K562 (cell line): Measurements from ENCODE around the gene PCID2. TPM values are rescaled to one million over a fixed set of nuclear protein-coding genes. Genes with fewer than 3 reads are reported as not detected.
A peak's percentile ranks its signal among the peaks of the same experiment; 100 is the strongest.

ENCODE experiments used
- ATF3 ChIP-seq, 2 experiments: fragments of 450-650 bp in 1 of 2; sonication (generic) in 1 of 2; formaldehyde crosslinking in 1 of 2; IDR thresholded peaks in 1 of 2; conservative IDR thresholded peaks in 1 of 2; 2 replicates each; pipeline versions ENCODE4 v1.6.1 to v1.8.1; 2016 to 2023; ENCODE audit warnings: mild to moderate bottlenecking in 2 of 2, moderate library complexity in 2 of 2, inconsistent platforms in 1 of 2, missing genetic modification reagents in 1 of 2
- ATF6 ChIP-seq: sonication (generic); formaldehyde crosslinking; IDR thresholded peaks from 2 replicates; pipeline ENCODE4 v1.4.0; 2020; ENCODE audit warnings: mild to moderate bottlenecking, missing genetic modification reagents
- BRF2 ChIP-seq: IDR thresholded peaks from 3 replicates; pipeline ENCODE4 v1.6.1; 2011; ENCODE audit warnings: borderline replicate concordance, mild to moderate bottlenecking; ENCODE audit not compliant: insufficient read length, insufficient read depth
- CC2D1A ChIP-seq: fragments of 450-650 bp; IDR thresholded peaks from 2 replicates; pipeline ENCODE4 v1.6.1; 2017; ENCODE audit warnings: mild to moderate bottlenecking
- CREB3 ChIP-seq: fragments of 450-650 bp; conservative IDR thresholded peaks from 2 replicates; pipeline ENCODE4 v1.6.1; 2016; ENCODE audit warnings: missing genetic modification characterization, low read depth, mild to moderate bottlenecking, missing compliant biosample characterization, moderate library complexity
- DEAF1 ChIP-seq: fragments of 450-650 bp; formaldehyde crosslinking; IDR thresholded peaks from 2 replicates; pipeline ENCODE4 v1.4.0; 2020; ENCODE audit warnings: mild to moderate bottlenecking, moderate library complexity
- E2F4 ChIP-seq: sonication (generic); formaldehyde crosslinking; IDR thresholded peaks from 2 replicates; pipeline ENCODE4 v1.8.0; 2022; ENCODE audit warnings: mild to moderate bottlenecking, low read depth, missing genetic modification reagents
- ELF2 ChIP-seq: fragments of 250-450 bp; sonication (Bioruptor Pico); IDR thresholded peaks from 2 replicates; pipeline ENCODE4 v1.5.0; 2021; ENCODE audit warnings: mild to moderate bottlenecking
- FOXJ2 ChIP-seq: fragments of 200-800 bp; sonication (Bioruptor generic); IDR thresholded peaks from 2 replicates; pipeline ENCODE4 v1.6.1; 2016; ENCODE audit warnings: missing genetic modification characterization, missing compliant biosample characterization
- GTF2E2 ChIP-seq: fragments of 200-800 bp; sonication (Bioruptor generic); IDR thresholded peaks from 2 replicates; pipeline ENCODE4 v1.6.1; 2016; ENCODE audit warnings: missing genetic modification characterization, missing compliant biosample characterization
- JUND ChIP-seq, 2 experiments: IDR thresholded peaks; 2 replicates in 1 of 2; 3 replicates in 1 of 2; pipeline ENCODE4 v1.6.1; 2011; ENCODE audit warnings: borderline replicate concordance in 2 of 2, low read depth in 2 of 2, low read length in 2 of 2, improper control_type of control experiment in 1 of 2, missing biosample characterization in 1 of 2, missing genetic modification characterization in 1 of 2, missing genetic modification reagents in 1 of 2
- NUFIP1 ChIP-seq: fragments of 450-650 bp; IDR thresholded peaks from 2 replicates; pipeline ENCODE4 v1.6.1; 2018; ENCODE audit not compliant: partially characterized antibody
- PTRF ChIP-seq: fragments of 450-650 bp; IDR thresholded peaks from 2 replicates; pipeline ENCODE4 v1.6.1; 2016; ENCODE audit warnings: mild to moderate bottlenecking, missing genetic modification characterization, missing compliant biosample characterization
- ZNF507 ChIP-seq: conservative IDR thresholded peaks from 2 replicates; pipeline ENCODE4 v1.6.1; 2017; ENCODE audit warnings: missing genetic modification characterization, missing compliant biosample characterization
- polyA plus RNA-seq, 8 experiments: library from polyadenylated mRNA; depleted of rRNA in 4 of 8; stranded (reverse) in 5 of 8; unstranded in 3 of 8; fragments of >200 nt; fragmentation: Nextera tagmentation in 2 of 8; fragmentation: Illumina TruSeq in 1 of 8; extraction: Ambion mirVana in 2 of 8; extraction: Trizol in 1 of 8; gene quantifications; 2 replicates each; pipeline versions ENCODE4 v1.2.1 to v1.2.3, GENCODE V29; 2011 to 2014; ENCODE audit warnings: inconsistent platforms in 1 of 8, missing spikeins in 1 of 8
- total RNA-seq, 7 experiments: library from RNA; depleted of rRNA in 6 of 7; stranded (reverse); fragments of >200 nt in 6 of 7; fragmentation: Illumina TruSeq in 2 of 7; extraction: Trizol in 2 of 7; gene quantifications; 2 replicates each; pipeline versions ENCODE4 v1.2.1 to v1.2.3, GENCODE V29; 2011 to 2021; ENCODE audit warnings: low replicate concordance in 1 of 7

PCID2 gene
- total and polyA plus RNA-seq, 9 of the 15 experiments (the other 6 are each of a cell fraction or from before 2014, with no cell fraction given), result 39.6 to 117 (median 59.6) TPM

- TF ChIP-seq ATF3 (IDR thresholded peaks at IDR 0.05) (peak; percentile 37; the same call in 1 of the 2 replicates), ATF3 (CRISPR knock-in tag; conservative IDR thresholded peaks at IDR 0.05) (0 out of 2 replicates have a peak, but pooled peaks have one; percentile 46), FOXJ2 (peak; percentile 63; the same call in 1 of the 2 replicates), CREB3 (tag) (0 out of 2 replicates have a peak, but pooled peaks have one; percentile 64), PTRF (no peak), ELF2 (CRISPR knock-in tag) (no peak), GTF2E2 (tag) (peak; percentile 92), BRF2 (no peak), DEAF1 (no peak), E2F4 (CRISPR knock-in tag) (no peak), JUND (IDR thresholded peaks at IDR 0.05; ENCODE audit: borderline replicate concordance, low read depth, low read length) (peak; percentile 81), JUND (tag; IDR thresholded peaks at IDR 0.05; ENCODE audit: borderline replicate concordance, low read depth, low read length) (peak; percentile 51; the same call in 1 of the 3 replicates), CC2D1A (no peak), NUFIP1 (no peak), ZNF507 (tag) (no peak), ATF6 (CRISPR knock-in tag) (peak; percentile 42; the same call in 1 of the 2 replicates)
Observed at GRCh38 chr13:113208421-113209335, at the start of gene PCID2 (continued).
